ENCODE results near the gene EPHA6.

GRCh38 chr3:97293596-97294131 is 479.3 kb downstream of the EPHA6 start:
- no peak for TF ChIP-seq FOXA1 (IDR thresholded peaks at IDR 0.05)
- TF ChIP-seq ZNF384 (IDR thresholded peaks at IDR 0.05), result no peak

All from HEK293T (cell line).